GM19324 (cell line): Measurements from ENCODE around the gene AXIN1.
"Not testable (repeated sequence)": the region's sequence is repeated elsewhere in the genome, so short reads cannot be mapped to it uniquely, and the experiment has no call there.

Experiments
- ATAC-seq: cut with Tn5 transposase; IDR thresholded peaks from one replicate; pipeline ENCODE4 v1.9.1; 2021; ENCODE audit warnings: mild to moderate bottlenecking, moderate library complexity; ENCODE audit not compliant: unreplicated experiment, low FRiP score

Gene AXIN1

GRCh38 chr16:381789-382717 is 29.5 kb upstream of the AXIN1 start, which contains the start of gene PGAP6:
PGAP6 (minus strand) TSS chr16:381978; CDS start chr16:381821, 157 bp downstream.
- peak; percentile 67 for ATAC-seq

GRCh38 chr16:381012-381788 is 28.7 kb upstream of the AXIN1 start:
- peak; percentile 3 for ATAC-seq

- no peak for ATAC-seq
Observed at GRCh38 chr16:380762-381011, 28.2 kb upstream of the AXIN1 start.

- ATAC-seq = no peak
Observed at GRCh38 chr16:379961-380761, 27.6 kb upstream of the AXIN1 start.

- ATAC-seq = no peak
Observed at GRCh38 chr16:379183-379960, 26.8 kb upstream of the AXIN1 start.

GRCh38 chr16:378821-379182 is 26.3 kb upstream of the AXIN1 start:
- ATAC-seq = no peak

- ATAC-seq = not testable (repeated sequence)
Observed at GRCh38 chr16:378113-378820, 25.7 kb upstream of the AXIN1 start.

GRCh38 chr16:377419-377951 is 25.0 kb upstream of the AXIN1 start:
- ATAC-seq = no peak

GRCh38 chr16:376817-377418 is 24.4 kb upstream of the AXIN1 start:
- ATAC-seq = no peak

- no peak for ATAC-seq
Observed at GRCh38 chr16:375927-376816, 23.6 kb upstream of the AXIN1 start.

GRCh38 chr16:375212-375611 is 22.7 kb upstream of the AXIN1 start:
- ATAC-seq = no peak

- ATAC-seq = no peak
Observed at GRCh38 chr16:374616-374926, 22.0 kb upstream of the AXIN1 start.

- no peak for ATAC-seq
Observed at GRCh38 chr16:373848-374615, 21.5 kb upstream of the AXIN1 start.

GRCh38 chr16:373020-373598 is 20.6 kb upstream of the AXIN1 start:
- no peak for ATAC-seq

GRCh38 chr16:372302-372983 is 19.9 kb upstream of the AXIN1 start:
- no peak for ATAC-seq

GRCh38 chr16:371515-372301 is 19.2 kb upstream of the AXIN1 start:
- no peak for ATAC-seq
